Gastroesophageal sphincter (tissue), 3 donors: ENCODE measurements around the gene CAMK2N2.

Experiments
- CTCF ChIP-seq, 4 experiments: fragments of 200-600 bp in 2 of 4; fragments of 450-650 bp in 2 of 4; sonication (generic) in 1 of 4; IDR thresholded peaks; one replicate each; pipeline ENCODE4 v1.5.1; 2017 to 2019; ENCODE audit warnings: antibody characterized with exemption in 4 of 4, mild to moderate bottlenecking in 2 of 4, moderate library complexity in 2 of 4
- EP300 ChIP-seq: sonication (generic); formaldehyde crosslinking; IDR thresholded peaks from one replicate; pipeline ENCODE4 v1.6.1; 2017; ENCODE audit warnings: antibody characterized with exemption, mild to moderate bottlenecking
- POLR2A ChIP-seq, 2 donors: fragments of 450-650 bp; IDR thresholded peaks; one replicate each; pipeline ENCODE4 v1.6.1; 2017; ENCODE audit warnings: antibody characterized with exemption in 2 of 2, mild to moderate bottlenecking in 2 of 2, moderate library complexity in 1 of 2
- POLR2AphosphoS5 ChIP-seq: sonication (generic); formaldehyde crosslinking; IDR thresholded peaks from one replicate; pipeline ENCODE4 v1.6.1; 2017; ENCODE audit warnings: antibody characterized with exemption

GRCh38 chr3:184230603-184231528 lies 30.5 kb downstream of the CAMK2N2 start:
- TF ChIP-seq POLR2AphosphoS5 (no peak), POLR2A (IDR thresholded peaks at IDR 0.05) (no peak), CTCF (IDR thresholded peaks at IDR 0.05) (no peak), EP300 (no peak)
